Nephron (organoid): ENCODE data around the gene UFD1.

Experiments used
- H3K27ac Mint-ChIP-seq, 3 experiments: 2 replicates each; pipeline ENCODE4 v1.8.0; 2020; ENCODE audit warnings: mixed read lengths in 3 of 3, mild to moderate bottlenecking in 2 of 3, moderate library complexity in 1 of 3
- H3K27me3 Mint-ChIP-seq: 2 replicates; pipeline ENCODE4 v1.8.0; 2021; ENCODE audit warnings: low read depth, mild to moderate bottlenecking, moderate library complexity, mixed read lengths
- H3K36me3 Mint-ChIP-seq: 2 replicates; pipeline ENCODE4 v1.8.0; 2020; ENCODE audit warnings: low read depth, mixed read lengths
- H3K4me1 Mint-ChIP-seq: 2 replicates; pipeline ENCODE4 v1.8.0; 2020; ENCODE audit warnings: mixed read lengths
- H3K4me3 Mint-ChIP-seq, 3 experiments: 2 replicates each; pipeline ENCODE4 v1.8.0; 2020; ENCODE audit warnings: mild to moderate bottlenecking in 3 of 3, mixed read lengths in 3 of 3, moderate library complexity in 2 of 3
- H3K9me3 Mint-ChIP-seq: 2 replicates; pipeline ENCODE4 v1.8.0; 2020; ENCODE audit warnings: mixed read lengths
- CTCF ChIP-seq, 3 experiments: fragments of 200-600 bp; sonication (generic); IDR thresholded peaks; one replicate each; pipeline ENCODE4 v1.5.0; 2021; ENCODE audit warnings: antibody characterized with exemption in 3 of 3; ENCODE audit not compliant: unreplicated experiment in 3 of 3

The UFD1 gene

GRCh38 chr22:19419086-19419463 is 59.9 kb downstream of the UFD1 start:
- Mint-ChIP-seq H3K27ac (no peak overlapping the region), H3K4me1 (peaks cover 15% of the 10 kb centered on the region), H3K27me3 (no peaks in the 10 kb centered on the region), H3K4me3 (no peak overlapping the region), H3K9me3 (peaks cover 4% of the 10 kb centered on the region), H3K36me3 (peaks cover 23% of the 10 kb centered on the region)
- TF ChIP-seq CTCF (IDR thresholded peaks at IDR 0.05; ENCODE audit: unreplicated experiment in 3 of 3), result no peak

- H3K4me1 Mint-ChIP-seq, result no peaks in the 10 kb centered on the region
- peaks cover 4% of the 10 kb centered on the region for H3K9me3 Mint-ChIP-seq
- H3K36me3 Mint-ChIP-seq, result peaks cover 28% of the 10 kb centered on the region
- H3K4me3 Mint-ChIP-seq, result no peak overlapping the region
- no peak for TF ChIP-seq CTCF (IDR thresholded peaks at IDR 0.05; ENCODE audit: unreplicated experiment in 3 of 3)
- H3K27me3 Mint-ChIP-seq, result no peaks in the 10 kb centered on the region
- no peak overlapping the region for H3K27ac Mint-ChIP-seq
Observed at GRCh38 chr22:19412923-19413322, 66.1 kb downstream of the UFD1 start.

GRCh38 chr22:19412478-19412877 is 66.5 kb downstream of the UFD1 start:
- no peak overlapping the region for H3K27ac Mint-ChIP-seq
- TF ChIP-seq CTCF (IDR thresholded peaks at IDR 0.05; ENCODE audit: unreplicated experiment in 3 of 3), result no peak
- no peak overlapping the region for H3K4me3 Mint-ChIP-seq

GRCh38 chr22:19411690-19412045 is 67.3 kb downstream of the UFD1 start:
- Mint-ChIP-seq H3K27ac (no peak overlapping the region), H3K9me3 (peaks cover 4% of the 10 kb centered on the region), H3K36me3 (peaks cover 32% of the 10 kb centered on the region), H3K27me3 (no peaks in the 10 kb centered on the region), H3K4me1 (no peaks in the 10 kb centered on the region), H3K4me3 (no peak overlapping the region)
- no peak for TF ChIP-seq CTCF (IDR thresholded peaks at IDR 0.05; ENCODE audit: unreplicated experiment in 3 of 3)

More at GRCh38 chr22:19412478-19412877, 66.5 kb downstream of the UFD1 start:
- Mint-ChIP-seq H3K27me3 (no peaks in the 10 kb centered on the region), H3K9me3 (peaks cover 4% of the 10 kb centered on the region), H3K4me1 (no peaks in the 10 kb centered on the region), H3K36me3 (peaks cover 29% of the 10 kb centered on the region)

- no peaks in the 10 kb centered on the region for H3K4me1 Mint-ChIP-seq
- H3K27me3 Mint-ChIP-seq, result no peaks in the 10 kb centered on the region
Observed at GRCh38 chr22:19410941-19411689, 67.9 kb downstream of the UFD1 start.

More at GRCh38 chr22:19410941-19411689, 67.9 kb downstream of the UFD1 start:
- Mint-ChIP-seq H3K36me3 (peaks cover 29% of the 10 kb centered on the region), H3K4me3 (no peak overlapping the region), H3K9me3 (peaks cover 4% of the 10 kb centered on the region), H3K27ac (no peak overlapping the region)
- TF ChIP-seq CTCF (IDR thresholded peaks at IDR 0.05; ENCODE audit: unreplicated experiment in 3 of 3), result no peak
